Esophagus muscularis mucosa (tissue), 4 donors: ENCODE measurements around the gene DDX49.

Experiments used
- CTCF ChIP-seq, 3 experiments: fragments of 200-600 bp in 2 of 3; fragments of 450-650 bp in 1 of 3; sonication (generic) in 2 of 3; IDR thresholded peaks; one replicate each; pipeline ENCODE4 v1.5.1; 2017 to 2019; ENCODE audit warnings: antibody characterized with exemption in 3 of 3, mild to moderate bottlenecking in 2 of 3, moderate library complexity in 1 of 3
- EP300 ChIP-seq: sonication (generic); formaldehyde crosslinking; IDR thresholded peaks from one replicate; pipeline ENCODE4 v1.6.1; 2017; ENCODE audit warnings: antibody characterized with exemption
- POLR2AphosphoS5 ChIP-seq, 2 donors: sonication (generic); formaldehyde crosslinking; IDR thresholded peaks; one replicate each; pipeline ENCODE4 v1.6.1; 2017; ENCODE audit warnings: antibody characterized with exemption in 2 of 2

GRCh38 chr19:18879579-18880373 lies 39.7 kb upstream of the DDX49 start:
- TF ChIP-seq CTCF (IDR thresholded peaks at IDR 0.05) (no peak), POLR2AphosphoS5 (IDR thresholded peaks at IDR 0.05) (no peak), EP300 (no peak)
